Skeletal muscle tissue (tissue), 4 donors: ENCODE data around the gene TMTC2. TPM values are rescaled to one million over a fixed set of nuclear protein-coding genes. Genes with fewer than 3 reads are reported as not detected.

Source experiments
- H3K27ac ChIP-seq: one replicate; pipeline ENCODE4 v1.7.0; 2013; ENCODE audit warnings: mild to moderate bottlenecking, low read depth, low read length, inconsistent platforms
- H3K27me3 ChIP-seq, 3 donors: one replicate each; pipeline ENCODE4 v1.7.0; 2013; ENCODE audit warnings: low read length in 3 of 3; ENCODE audit not compliant: control insufficient read depth in 3 of 3, insufficient read depth in 3 of 3
- H3K36me3 ChIP-seq, 3 donors: one replicate each; pipeline ENCODE4 v1.7.0; 2013; ENCODE audit warnings: low read length in 3 of 3; ENCODE audit not compliant: control insufficient read depth in 3 of 3, insufficient read depth in 3 of 3
- H3K4me1 ChIP-seq, 3 donors: one replicate each; pipeline ENCODE4 v1.7.0; 2013; ENCODE audit warnings: low read length in 3 of 3, mild to moderate bottlenecking in 3 of 3; ENCODE audit not compliant: control insufficient read depth in 3 of 3, insufficient read depth in 3 of 3
- H3K4me3 ChIP-seq, 3 donors: one replicate each; pipeline ENCODE4 v1.7.0; 2013; ENCODE audit warnings: low read length in 3 of 3
- H3K9ac ChIP-seq, 3 donors: one replicate each; pipeline ENCODE4 v1.7.0; 2013; ENCODE audit warnings: low read length in 3 of 3, mild to moderate bottlenecking in 3 of 3, moderate library complexity in 2 of 3, low read depth in 1 of 3
- H3K9me3 ChIP-seq, 3 donors: one replicate each; pipeline ENCODE4 v1.7.0; 2013; ENCODE audit warnings: low read length in 3 of 3; ENCODE audit not compliant: control insufficient read depth in 3 of 3
- total RNA-seq: library from RNA; depleted of rRNA; stranded (reverse); fragments of >200 nt; gene quantifications from one replicate; pipeline ENCODE4 v1.2.3, GENCODE V29; 2014
- donor health status: Osteomylitis.

Gene TMTC2
- total RNA-seq, 1 donor from 2014 or later = 15.7 TPM

- Histone ChIP-seq H3K9ac (no peak overlapping the region), H3K27me3 (no peaks in the 10 kb centered on the region), H3K36me3 (no peaks in the 10 kb centered on the region), H3K4me1 (no peaks in the 10 kb centered on the region), H3K27ac (no peak overlapping the region), H3K4me3 (no peak overlapping the region), H3K9me3 (no peaks in the 10 kb centered on the region)
Observed at GRCh38 chr12:82659343-82660207, 27.1 kb upstream of the TMTC2 start.

DNA sequence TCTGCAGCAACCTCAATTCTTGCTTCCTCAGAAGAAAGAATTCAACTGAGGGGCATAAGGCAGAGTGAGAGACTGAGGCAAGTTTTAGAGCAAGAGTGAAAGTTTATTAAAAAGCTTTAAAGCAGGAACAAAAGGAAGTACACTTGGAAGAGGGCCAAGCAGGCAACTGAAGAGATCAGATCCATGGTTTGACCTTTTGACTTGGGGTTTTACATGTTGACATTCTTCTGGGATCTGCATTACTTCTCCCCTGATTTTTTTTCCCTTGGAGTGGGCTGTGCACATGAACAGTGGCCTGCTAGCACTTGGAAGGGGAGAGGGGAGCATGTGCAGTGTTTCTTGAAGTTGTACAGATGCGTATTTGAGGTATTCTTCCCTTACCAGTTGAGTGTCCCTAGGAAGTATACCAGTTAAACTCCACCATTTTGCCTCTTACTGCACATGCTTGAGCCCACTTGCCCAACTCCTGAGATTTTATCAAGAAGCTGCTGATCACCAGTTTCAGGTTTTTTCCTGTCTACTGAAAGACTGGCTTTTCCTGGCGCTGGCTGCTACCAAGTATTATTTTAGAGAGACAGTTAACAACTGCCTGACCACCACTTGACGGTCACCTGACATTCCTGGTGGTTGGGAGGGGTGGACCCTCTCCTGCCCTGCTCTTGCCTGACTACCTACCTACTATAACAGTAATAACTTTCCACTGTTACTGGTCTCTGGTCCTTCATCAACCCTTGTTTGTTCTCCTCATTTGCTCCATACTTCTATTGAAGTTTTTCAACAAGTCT, 26.0 kb upstream of the TMTC2 start:
- Histone ChIP-seq H3K9ac (no peak overlapping the region), H3K9me3 (no peaks in the 10 kb centered on the region), H3K4me1 (no peaks in the 10 kb centered on the region), H3K36me3 (no peaks in the 10 kb centered on the region), H3K27me3 (no peaks in the 10 kb centered on the region), H3K4me3 (no peak overlapping the region), H3K27ac (no peak overlapping the region)

DNA sequence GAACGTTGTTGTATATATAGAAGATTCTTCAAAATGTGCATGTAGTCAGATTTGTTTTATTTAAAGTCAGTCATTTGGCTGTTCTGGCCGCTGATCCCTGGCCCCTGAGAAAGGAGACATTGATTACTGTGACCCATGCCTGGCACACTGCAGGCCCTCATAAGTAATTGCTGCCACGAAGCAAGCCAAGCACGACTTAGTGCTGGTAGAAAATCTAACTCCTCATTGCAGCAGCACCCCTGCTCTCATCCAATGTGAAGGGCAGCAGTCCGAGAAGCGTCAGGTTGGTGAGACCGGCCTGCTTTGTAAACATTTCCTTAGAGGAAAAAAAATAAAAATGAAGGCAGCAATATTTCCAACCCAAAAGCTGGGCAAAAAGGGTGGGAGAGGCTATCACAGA, 22.8 kb upstream of the TMTC2 start:
- no peaks in the 10 kb centered on the region for H3K4me1 ChIP-seq
- H3K27me3 ChIP-seq = no peaks in the 10 kb centered on the region
- no peaks in the 10 kb centered on the region for H3K36me3 ChIP-seq
- no peak overlapping the region for H3K4me3 ChIP-seq
- H3K9me3 ChIP-seq = no peaks in the 10 kb centered on the region
- H3K27ac ChIP-seq = no peak overlapping the region
- H3K9ac ChIP-seq = no peak overlapping the region

GRCh38 chr12:82665142-82665923, 21.4 kb upstream of the TMTC2 start:
- Histone ChIP-seq H3K36me3 (no peaks in the 10 kb centered on the region), H3K27me3 (no peaks in the 10 kb centered on the region), H3K4me1 (no peaks in the 10 kb centered on the region), H3K4me3 (no peak overlapping the region), H3K9ac (no peak overlapping the region), H3K9me3 (no peaks in the 10 kb centered on the region), H3K27ac (no peak overlapping the region)

DNA sequence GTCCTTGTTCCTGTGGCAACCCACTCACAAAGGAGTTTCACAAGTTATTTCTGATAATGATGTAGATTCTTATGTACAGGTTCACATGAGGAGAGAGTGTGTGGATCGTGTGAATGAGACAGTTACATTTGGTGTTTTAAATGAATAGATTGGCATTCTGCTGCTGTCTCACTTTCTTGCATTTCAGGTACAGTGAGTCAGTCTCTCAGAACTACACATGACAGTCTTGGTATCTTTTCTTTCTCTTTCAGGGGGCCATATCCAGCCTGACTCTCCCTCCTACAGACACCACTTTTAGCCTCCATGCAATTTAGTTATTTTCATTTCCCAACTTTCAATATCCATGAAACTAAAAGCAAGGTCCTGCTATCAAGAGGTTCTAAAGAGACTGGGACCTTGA, 19.9 kb upstream of the TMTC2 start:
- H3K9ac ChIP-seq = no peak overlapping the region
- no peaks in the 10 kb centered on the region for H3K4me1 ChIP-seq
- H3K9me3 ChIP-seq = no peaks in the 10 kb centered on the region
- no peaks in the 10 kb centered on the region for H3K27me3 ChIP-seq
- no peaks in the 10 kb centered on the region for H3K36me3 ChIP-seq
- no peak overlapping the region for H3K27ac ChIP-seq
- H3K4me3 ChIP-seq = no peak overlapping the region

DNA sequence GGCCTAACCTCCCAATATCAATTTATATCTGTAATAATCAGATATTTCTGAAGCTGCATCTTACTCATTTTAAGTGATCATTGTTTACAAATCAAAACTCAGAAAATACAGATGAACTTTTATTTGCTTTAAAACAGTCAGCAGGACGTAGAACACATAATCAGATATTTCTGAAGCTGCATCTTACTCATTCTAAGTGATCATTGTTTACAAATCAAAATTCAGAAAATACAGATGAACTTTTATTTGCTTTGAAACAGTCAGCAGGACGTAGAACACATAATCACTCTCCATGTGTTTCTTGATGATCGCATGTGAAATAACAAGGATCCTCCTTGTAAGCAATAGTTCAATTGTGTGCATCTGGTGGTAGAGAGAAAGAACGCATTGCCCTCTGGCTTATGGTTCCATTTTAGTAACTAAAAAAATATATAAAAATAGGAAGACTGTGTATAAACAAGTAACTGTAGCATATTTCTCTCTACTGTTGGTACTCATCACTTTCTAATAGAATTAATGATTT, 15.0 kb upstream of the TMTC2 start:
- H3K9me3 ChIP-seq = no peaks in the 10 kb centered on the region
- H3K4me1 ChIP-seq = no peaks in the 10 kb centered on the region
- no peak overlapping the region for H3K9ac ChIP-seq
- no peak overlapping the region for H3K27ac ChIP-seq
- H3K36me3 ChIP-seq = no peaks in the 10 kb centered on the region
- H3K27me3 ChIP-seq = no peaks in the 10 kb centered on the region
- no peak overlapping the region for H3K4me3 ChIP-seq

DNA sequence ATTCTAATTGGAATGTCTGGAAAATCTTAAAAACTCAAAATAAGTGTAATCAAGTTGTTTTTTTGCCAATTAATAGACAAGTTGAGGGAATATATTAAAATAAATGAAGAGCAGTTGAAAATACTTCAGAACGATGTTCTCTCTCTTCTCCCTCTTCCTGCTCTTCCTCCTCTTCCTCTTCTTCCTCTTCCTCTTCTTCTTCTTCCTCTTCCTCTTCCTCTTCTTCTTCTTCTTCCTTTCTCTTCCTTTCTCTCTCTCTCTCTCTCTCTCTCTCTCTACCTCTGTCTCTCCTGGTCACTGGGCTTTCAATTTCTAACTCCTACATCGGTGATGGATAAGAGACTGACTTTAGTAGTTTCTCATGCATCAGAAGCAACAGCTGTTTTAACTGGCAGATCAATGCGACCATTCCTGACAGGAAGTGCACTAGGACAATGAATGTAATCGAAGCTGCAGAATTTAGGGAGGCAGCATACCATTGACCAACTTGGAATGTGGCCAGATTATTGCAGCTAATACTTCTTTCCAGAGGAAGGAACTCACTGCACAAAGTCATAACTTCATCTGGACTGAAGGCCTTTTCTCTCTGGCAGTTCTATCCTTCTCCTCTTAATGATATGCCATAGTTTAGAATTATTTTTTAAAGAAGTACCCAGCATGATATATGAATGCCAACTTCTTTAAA, 13.8 kb upstream of the TMTC2 start:
- H3K27me3 ChIP-seq = no peaks in the 10 kb centered on the region
- H3K9me3 ChIP-seq = no peaks in the 10 kb centered on the region
- no peak overlapping the region for H3K27ac ChIP-seq
- no peak overlapping the region for H3K4me3 ChIP-seq
- H3K9ac ChIP-seq = no peak overlapping the region
- H3K4me1 ChIP-seq = no peaks in the 10 kb centered on the region
- H3K36me3 ChIP-seq = no peaks in the 10 kb centered on the region

DNA sequence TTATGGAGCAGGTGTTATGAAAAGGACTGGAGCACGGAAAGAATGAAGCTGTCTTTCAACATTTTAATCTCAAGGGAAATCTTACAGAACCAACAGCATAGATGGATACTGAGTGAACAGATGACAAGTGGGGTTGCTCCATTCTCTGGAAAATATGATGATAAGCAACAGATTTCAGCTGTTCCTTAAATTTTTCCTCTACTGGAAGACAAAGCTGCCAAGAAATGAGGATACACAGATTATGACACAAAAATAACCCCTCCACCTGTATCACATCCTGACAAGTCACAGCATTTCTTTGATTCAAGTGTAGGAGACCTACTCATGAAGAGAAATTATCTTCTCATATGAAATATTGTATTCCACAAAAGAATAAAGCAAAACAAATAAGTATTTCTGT, 13.0 kb upstream of the TMTC2 start:
- no peak overlapping the region for H3K9ac ChIP-seq
- no peaks in the 10 kb centered on the region for H3K4me1 ChIP-seq
- no peaks in the 10 kb centered on the region for H3K36me3 ChIP-seq
- H3K9me3 ChIP-seq = no peaks in the 10 kb centered on the region
- H3K27me3 ChIP-seq = no peaks in the 10 kb centered on the region
- H3K27ac ChIP-seq = no peak overlapping the region
- no peak overlapping the region for H3K4me3 ChIP-seq

DNA sequence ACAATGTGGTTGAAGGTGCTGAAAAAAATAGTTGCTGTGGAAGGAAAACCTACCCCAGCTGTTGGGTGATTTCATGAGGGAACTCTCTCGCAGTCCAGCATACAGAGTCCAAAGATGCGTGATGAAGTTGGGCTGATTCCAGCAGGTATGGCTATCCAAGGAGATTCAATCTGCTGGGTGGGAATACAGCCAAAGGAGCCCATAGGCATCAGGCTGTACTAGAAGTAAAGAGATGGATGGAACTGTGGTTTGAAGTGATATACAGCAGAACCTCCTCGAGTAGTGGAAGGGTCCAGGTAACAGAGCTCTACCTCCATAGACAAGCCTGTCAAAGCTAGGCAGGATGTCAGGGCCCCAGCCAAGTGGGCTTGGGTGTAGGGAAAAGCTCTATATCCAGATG, 11.5 kb upstream of the TMTC2 start:
- Histone ChIP-seq H3K9ac (no peak overlapping the region), H3K27ac (no peak overlapping the region), H3K27me3 (no peaks in the 10 kb centered on the region), H3K4me1 (no peaks in the 10 kb centered on the region), H3K9me3 (no peaks in the 10 kb centered on the region), H3K4me3 (no peak overlapping the region), H3K36me3 (no peaks in the 10 kb centered on the region)
